Measurements from ENCODE around the gene TOM1L2. TPM values are rescaled to one million over a fixed set of nuclear protein-coding genes. Genes with fewer than 3 reads are reported as not detected.
A peak's percentile ranks its signal among the peaks of the same experiment; 100 is the strongest.
"Not testable (repeated sequence)": the region's sequence is repeated elsewhere in the genome, so short reads cannot be mapped to it uniquely, and the experiment has no call there.

TOM1L2 gene
- total RNA-seq, 1 donor from 2014 or later: 78.3 TPM

DNA sequence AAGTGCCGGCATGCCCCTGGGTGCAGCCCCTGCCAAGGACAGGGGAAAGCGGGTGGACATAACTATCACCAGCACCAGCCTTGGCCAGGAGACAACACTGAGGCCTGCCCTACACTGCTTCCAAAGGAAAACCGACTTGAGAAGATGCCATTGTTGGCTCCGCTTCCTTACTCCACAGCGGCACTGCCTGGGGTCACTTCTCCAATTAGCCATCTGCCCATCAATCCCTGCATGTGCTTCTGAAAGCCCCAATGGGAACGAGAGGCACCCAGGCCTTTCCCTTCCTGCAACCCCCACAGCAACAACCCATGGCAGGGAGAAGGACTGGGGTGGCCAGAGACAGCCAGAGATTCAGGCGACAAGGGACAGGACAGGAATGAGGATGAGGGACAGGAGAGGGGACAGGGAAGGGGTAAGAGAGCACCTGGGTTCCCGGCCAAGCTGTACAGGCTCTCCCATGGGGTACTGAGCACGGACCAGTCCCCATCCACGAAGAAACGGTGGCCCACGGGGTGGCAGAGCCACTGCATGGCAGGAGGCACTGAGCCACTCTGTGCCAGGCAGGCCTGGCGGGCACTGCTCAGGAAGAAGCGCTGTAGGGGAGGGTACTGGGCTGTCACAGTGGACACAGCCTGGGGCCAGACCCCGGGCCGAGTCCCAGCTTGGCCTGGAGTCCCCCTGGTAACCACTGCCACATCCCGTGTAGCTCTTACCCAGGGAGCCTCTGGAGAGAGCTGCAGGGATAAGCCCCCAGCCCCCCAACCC is 156.6 kb downstream of the TOM1L2 start:
- no peak for ATAC-seq

DNA sequence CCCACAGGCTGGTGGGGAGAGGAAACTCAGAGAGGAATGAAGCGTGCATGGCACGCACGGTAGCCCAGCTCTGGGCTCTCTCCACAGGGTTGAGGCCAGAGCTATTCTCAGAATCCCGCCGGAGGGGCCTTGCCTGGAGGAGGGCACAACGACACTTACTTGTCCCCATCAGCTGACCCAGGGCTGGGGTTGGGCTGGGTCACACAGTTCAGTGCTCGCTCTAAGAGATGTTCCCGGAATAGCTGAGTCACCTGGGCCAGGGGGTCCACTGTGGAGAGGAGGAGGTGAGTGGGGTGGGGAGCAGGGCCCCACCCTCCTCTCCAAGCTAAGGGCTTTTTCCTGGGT is 157.2 kb downstream of the TOM1L2 start:
- ATAC-seq: no peak

DNA sequence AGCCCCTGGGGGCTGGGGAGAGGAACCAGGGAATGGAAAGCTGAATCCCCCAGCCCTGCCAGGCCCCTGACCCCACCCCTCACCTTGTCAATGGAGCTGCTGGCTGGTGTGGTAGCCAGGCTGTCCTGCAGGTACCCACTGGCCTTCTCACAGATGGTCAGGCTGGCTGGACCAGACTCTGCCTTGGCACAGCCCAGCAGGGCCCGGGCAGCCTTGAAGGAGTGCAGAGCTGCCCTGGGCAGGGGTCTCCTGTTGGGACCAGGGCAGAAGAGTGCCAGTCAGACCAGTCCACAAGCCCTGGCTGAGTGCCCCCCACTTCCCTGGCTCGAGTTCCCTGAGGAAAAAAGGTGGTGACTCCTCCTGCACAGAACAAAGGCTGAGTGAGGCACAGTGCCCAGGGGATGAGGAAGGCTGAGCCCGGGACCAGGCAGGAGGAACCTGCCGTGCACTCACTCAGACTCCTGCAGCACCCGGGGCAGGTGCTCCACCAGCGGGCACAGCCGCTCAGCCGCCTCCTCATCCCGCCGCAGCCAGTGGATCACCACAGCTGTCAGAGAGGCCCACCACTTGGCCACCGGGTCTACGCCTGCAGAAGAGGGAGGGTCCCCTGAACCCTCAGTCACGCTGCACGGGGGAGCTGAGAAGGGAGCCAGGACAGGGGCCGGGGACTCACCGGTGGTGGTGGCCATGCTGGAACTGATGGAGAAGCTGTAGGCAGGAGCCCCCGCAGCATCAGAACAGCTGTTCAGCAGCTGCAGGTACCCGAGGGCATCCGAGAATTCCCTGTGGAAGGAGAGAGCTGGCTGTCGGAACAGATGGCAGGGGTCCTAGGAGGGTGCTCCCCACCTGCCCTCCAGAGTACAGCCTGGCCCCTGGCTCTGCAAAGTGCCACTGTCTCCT is 157.8 kb downstream of the TOM1L2 start:
- peak; percentile 6 for ATAC-seq

- no peak for ATAC-seq
These were observed 158.5 kb downstream of the TOM1L2 start for GRCh38 chr17:17813725-17814095.

GRCh38 chr17:17813055-17813724 is 159.0 kb downstream of the TOM1L2 start:
- ATAC-seq: no peak

DNA sequence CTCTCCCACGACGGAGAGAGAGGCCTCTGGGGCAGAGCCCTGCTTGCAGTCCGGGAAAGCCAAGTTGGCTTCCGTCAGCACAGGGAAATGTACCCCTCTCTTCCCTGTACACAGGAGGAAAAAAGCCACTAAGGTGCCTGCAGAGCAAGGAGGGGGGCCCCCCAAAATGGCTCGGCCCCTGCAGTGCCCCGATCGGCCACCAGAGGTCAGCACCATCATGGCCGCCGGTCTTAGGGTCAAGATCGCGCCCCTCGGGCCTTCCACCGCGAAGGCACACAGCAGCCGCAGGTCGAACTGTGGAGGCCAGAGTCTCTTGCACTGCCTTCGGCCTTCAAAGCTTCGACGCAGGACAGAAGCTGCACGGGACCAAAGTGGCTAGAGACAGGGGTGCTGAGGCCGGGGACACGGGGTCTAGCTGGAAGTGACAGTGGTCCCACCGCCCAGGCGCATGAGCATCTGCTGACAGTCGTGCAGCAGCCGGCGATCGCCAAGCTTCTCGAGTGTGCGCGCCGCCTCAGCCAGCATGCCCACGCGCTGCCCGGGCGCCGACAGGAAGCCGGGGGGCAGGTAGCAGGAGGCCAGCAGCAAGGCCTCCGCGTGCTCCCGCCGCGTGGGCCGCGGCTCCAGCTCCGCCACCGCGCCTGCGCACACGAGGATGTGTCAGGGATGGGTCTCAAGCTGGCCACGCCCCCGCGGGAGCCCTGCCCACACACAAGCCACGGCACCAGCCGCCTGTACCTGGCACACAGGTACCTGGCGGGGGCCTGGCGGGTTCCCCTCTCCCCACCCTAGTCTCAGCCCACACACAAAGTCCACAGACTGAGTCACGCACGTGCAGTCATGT is 159.8 kb downstream of the TOM1L2 start:
- peak; percentile 31 for ATAC-seq

GRCh38 chr17:17811381-17812210 is 160.6 kb downstream of the TOM1L2 start:
- no peak for ATAC-seq

GRCh38 chr17:17810895-17811248 is 161.3 kb downstream of the TOM1L2 start:
- ATAC-seq: no peak

DNA sequence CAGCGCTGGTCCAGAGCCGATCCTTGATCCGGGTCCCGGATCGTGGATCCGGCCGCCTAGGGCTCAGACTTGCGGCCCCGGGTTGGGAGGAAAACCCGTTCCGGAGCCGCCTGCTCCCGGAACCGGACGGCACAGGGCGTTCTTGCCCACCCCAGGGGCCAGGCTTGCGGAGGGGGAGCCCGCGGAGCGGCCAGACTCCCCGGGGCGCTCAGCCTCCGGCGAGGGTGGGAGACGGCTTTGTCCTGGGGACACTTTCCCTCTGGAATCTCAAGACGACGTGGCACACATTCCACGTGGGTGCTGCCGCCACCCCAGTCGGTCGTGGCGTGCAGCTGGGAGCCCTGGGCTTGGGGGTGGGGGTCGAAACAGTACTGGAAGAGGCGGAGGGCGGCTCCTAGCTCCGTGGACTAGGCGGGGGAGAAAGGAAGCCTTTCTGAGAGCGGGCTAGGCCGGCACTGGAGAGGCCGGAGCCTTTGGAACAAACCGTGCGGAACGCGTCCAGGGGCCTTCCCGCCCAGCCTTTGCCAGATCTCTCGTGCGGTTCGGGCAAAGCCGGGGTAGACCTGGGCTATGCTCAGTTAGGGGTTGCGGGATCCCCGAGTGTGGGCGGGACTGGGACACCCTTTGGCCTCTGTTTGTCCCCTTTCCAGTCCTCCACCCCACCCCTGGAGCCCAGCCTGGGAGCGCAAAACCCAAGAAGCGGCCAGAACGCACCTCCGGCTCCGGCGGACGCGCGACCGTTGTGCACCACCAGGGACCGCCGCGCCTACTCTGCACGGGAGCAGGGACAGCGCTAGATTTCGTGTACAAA is 161.9 kb downstream of the TOM1L2 start:
- ATAC-seq: peak; percentile 31

DNA sequence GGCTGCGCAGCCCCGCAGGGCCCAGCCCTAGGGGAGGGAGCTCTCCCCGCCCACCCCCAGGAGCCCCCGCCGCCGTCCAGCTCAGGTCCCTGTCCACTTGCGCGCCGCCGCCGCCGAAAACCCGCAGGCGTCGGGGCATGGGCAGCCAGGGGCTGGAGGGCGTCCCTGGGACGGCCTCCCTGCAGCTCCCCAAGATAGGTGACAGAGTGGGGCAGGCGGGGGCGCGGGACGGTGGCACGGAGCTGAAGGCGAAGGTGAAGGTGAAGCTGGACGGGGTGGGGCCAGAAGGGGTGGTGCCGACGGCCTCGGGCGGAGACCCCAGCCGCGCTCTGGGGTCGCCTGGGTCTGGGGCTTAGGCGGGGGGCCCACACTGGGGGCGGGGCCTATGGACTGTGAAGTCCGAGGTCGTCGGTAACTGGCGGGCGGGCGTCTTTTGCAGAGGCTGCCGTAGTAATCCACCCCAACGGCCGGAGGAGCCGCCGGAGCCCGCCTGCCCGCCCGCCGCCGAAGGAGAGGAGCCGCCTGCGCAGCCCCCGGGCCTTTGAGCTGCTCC is 162.6 kb downstream of the TOM1L2 start:
- peak; percentile 3 for ATAC-seq

DNA sequence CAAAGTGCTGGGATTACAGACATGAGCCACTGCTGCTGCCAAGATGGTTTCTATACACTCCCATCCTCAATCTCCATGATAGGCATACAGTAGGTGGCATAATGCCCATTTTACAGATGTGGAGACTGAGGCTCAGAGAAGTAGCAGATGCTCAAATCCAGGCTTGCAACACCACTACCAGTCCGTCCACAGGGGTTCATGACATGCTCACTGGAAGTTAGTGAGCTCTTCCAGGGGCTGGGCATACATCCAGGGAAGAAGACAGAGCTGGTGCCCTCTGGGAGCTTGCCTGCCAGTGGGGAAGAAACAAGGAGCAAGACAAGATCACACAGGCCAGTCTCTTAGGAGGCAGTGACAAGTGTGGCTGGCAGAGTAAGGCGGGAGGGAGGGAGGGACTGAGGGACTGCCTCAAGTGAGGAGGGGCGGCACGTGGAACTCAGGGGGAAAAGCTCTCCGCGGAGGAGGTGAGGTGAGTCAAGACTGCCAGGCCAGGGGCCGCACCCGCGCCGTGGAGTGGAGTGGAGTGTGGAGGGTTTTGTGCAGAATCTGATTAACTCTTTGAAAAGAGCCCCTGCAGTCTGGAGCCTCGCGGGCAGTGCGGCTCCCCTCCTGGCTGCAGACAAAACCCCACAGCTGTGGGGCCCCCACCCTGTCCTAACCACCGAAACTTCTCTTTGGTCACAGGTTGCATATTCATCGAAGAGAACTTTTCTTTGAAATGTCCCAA is 163.3 kb downstream of the TOM1L2 start:
- ATAC-seq: peak; percentile 17

DNA sequence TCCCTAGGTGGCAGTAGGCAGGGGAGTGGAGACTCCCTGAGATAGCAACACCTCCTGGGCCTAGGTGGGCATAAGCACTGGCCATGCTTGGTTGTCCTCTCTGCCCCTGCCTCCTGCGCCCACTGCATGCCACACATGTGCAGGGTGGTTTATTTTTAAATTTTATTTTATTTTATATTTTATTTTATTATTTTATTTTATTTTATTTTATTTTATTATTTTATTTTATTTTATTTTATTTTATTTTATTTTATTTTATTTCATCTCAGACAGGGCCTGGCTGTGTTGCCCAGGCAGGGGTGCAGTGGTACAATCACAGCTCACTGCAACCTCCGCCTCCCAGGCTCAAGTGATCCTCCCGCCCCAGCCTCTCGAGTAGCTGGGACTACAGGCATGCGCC is 164.0 kb downstream of the TOM1L2 start:
- ATAC-seq: not testable (repeated sequence)

GRCh38 chr17:17807440-17807839 is 164.8 kb downstream of the TOM1L2 start:
- no peak for ATAC-seq

DNA sequence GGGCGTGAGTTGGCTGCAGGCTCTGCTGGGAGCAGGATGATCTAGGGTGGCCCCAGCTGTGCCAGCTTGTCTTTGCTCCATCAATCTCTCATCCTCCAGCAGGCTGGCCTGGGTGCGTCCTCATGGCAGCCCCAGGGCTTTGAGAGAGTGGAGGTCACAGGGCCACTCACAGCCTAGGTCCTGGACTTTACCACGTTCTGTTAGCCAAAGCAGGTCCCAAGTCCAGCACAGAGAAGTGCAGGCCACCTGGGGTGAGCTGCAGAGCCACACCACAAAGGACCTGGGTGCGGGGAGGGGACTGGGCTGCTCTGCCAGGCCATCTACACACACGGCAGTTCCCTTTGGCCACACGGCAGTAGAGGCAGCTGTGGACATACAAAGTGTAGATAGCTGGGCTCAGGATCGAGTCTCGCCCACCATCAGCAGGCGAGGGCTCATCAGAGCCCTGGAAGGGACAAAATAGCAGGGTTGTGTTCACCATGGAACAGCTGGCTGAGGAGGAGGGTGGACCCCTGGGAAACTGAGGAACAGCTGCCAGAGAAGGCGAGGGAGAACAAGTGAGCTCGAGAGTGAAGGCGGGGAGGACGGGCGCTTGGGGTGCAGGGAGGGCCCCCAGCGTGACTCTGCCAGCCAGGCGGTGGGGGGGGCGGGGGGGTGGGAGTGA is 165.5 kb downstream of the TOM1L2 start:
- no peak for ATAC-seq

DNA sequence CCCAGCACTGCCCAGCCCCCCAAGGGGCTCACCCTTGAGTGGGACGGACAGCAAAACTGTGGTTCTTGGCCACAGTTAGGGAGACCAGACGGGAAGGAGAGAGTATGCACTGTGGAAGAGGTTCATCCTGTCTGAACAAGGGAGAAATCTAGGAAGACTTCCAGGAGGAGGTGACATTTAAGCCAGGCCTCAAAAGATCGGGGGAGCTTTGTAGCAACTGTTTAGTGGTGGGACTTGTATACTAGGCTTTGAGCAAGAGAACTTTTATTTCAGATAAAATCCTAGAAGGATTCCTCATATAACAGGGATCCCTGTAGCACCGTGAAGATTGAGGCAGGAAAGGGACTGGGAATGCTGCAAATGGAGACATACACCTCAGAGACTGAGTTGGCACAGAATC is 166.2 kb downstream of the TOM1L2 start:
- no peak for ATAC-seq

GRCh38 chr17:17805575-17805974 is 166.6 kb downstream of the TOM1L2 start:
- ATAC-seq: no peak

- ATAC-seq: no peak
These were observed 168.2 kb downstream of the TOM1L2 start for GRCh38 chr17:17804007-17804406.

- ATAC-seq: no peak
These were observed 170.3 kb downstream of the TOM1L2 start for GRCh38 chr17:17801800-17802481.

Measured in esophagus mucosa (tissue), 1 donor.